Choroid plexus epithelial cell (primary cell): ENCODE measurements around the gene KIFC1.

Experiments
- DNase-seq: peaks from one replicate; pipeline ENCODE4 v3.0.0-alpha.2; 2010; ENCODE audit warnings: low read depth
- H3K4me3 ChIP-seq: 2 replicates; pipeline ENCODE4 v1.5.1; 2011; ENCODE audit warnings: low read depth, mild to moderate bottlenecking, control low read depth, low read length, moderate library complexity
- TF ChIP-seq, protein P1 (sequence below): conservative IDR thresholded peaks from 2 replicates; pipeline ENCODE4 v1.5.1; 2011; ENCODE audit warnings: low read depth, mild to moderate bottlenecking, control low read depth, inconsistent platforms, low read length, moderate library complexity

Gene KIFC1

DNA sequence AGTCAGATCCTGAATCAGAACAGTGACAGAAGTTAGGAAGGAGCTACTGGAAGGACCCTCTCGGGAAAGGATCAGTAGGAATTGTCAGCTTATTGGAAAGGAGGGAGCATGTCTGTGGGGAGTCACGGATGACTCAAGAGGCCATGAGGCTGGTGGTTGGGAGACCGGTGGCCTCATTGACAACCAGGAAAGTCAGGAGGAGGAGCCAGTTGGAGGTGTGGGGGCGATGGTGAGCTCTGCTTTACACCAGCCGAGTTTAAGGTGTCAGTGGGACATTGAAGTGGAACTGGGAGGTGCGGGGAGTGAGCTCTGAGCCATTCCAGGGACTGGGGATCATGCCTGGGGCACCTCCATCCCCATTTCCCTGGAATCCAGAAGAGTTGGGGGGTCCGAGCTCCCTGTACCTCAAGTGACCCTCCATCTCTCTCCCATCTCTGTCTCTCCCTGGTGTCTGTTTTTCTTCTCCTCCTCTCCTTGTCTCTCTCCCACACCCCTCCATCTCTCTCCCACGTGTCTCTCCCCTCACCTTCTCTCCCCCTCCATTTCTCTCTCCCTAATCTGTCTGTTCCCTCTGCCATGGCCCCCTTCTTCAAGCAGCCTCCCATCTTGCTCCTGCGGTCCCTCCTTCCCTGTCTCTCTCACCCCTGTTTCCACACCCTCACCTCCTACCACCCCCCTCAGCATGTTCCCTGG lies 48.5 kb downstream of the KIFC1 start:
- TF ChIP-seq, protein P1, sequence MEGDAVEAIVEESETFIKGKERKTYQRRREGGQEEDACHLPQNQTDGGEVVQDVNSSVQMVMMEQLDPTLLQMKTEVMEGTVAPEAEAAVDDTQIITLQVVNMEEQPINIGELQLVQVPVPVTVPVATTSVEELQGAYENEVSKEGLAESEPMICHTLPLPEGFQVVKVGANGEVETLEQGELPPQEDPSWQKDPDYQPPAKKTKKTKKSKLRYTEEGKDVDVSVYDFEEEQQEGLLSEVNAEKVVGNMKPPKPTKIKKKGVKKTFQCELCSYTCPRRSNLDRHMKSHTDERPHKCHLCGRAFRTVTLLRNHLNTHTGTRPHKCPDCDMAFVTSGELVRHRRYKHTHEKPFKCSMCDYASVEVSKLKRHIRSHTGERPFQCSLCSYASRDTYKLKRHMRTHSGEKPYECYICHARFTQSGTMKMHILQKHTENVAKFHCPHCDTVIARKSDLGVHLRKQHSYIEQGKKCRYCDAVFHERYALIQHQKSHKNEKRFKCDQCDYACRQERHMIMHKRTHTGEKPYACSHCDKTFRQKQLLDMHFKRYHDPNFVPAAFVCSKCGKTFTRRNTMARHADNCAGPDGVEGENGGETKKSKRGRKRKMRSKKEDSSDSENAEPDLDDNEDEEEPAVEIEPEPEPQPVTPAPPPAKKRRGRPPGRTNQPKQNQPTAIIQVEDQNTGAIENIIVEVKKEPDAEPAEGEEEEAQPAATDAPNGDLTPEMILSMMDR, result no peak
- no peak for DNase-seq

DNA sequence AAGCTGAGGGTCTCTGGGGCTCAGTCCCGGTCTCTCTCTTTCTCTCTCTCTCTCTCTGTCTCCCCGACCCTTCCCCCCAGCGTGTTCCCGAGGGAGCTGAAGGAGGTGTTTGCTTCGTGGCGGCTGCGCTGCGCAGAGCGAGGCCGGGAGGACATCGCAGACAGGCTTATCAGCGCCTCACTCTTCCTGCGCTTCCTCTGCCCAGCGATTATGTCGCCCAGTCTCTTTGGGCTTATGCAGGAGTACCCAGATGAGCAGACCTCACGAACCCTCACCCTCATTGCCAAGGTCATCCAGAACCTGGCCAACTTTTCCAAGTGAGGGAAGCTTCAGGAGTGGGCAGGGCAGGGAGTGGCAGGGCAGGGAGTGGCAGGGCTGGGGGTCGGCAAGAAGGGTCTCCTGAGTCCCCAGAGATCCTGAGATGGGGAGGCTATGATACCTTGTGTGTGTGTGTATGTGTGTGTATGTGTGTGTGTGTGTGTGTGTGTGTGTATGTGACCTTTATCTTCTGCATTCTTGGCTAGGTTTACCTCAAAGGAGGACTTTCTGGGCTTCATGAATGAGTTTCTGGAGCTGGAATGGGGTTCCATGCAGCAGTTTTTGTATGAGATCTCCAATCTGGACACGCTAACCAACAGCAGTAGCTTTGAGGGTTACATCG lies 49.2 kb downstream of the KIFC1 start:
- no peak for DNase-seq
- TF ChIP-seq, protein P1, result no peak
- H3K4me3 ChIP-seq, result no peak overlapping the region

More for the DNA sequence above, 48.5 kb downstream of the KIFC1 start:
- no peak overlapping the region for H3K4me3 ChIP-seq

DNA sequence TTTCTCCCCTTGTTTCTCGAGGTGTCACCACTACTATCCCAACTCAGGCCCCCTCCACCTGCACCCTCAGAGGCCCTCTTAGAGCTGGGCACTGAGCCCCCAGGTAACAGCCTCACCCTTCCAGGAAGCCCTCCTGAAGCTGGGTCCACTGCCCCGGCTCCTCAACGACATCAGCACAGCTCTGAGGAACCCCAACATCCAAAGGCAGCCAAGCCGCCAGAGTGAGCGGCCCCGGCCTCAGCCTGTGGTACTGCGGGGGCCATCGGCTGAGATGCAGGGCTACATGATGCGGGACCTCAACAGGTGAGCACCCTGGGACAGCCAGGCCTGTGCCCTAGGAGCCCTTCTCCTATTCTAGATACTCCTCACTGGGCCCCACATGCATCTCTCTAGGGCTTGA lies 49.8 kb downstream of the KIFC1 start:
- H3K4me3 ChIP-seq, result no peak overlapping the region
- TF ChIP-seq, protein P1, result no peak
- DNase-seq, result no peak

DNA sequence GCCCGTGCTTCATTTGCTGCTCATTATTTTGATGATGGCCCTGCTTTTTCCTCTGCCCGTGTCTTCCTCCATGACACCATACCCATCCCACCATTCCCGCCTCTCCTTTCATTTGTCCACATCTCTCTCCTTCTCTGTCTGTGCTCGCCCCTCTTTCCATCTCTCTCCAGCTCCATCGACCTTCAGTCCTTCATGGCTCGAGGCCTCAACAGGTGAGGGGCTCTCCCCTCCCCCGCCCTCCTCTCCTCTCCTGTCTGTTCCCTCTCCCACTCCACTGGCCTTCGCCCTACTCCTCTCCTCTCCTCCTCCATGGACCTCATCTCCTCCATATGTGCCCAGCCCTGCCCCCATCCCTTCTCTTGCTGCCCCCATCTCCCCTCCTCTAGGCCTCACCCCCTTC lies 50.7 kb downstream of the KIFC1 start:
- no peak overlapping the region for H3K4me3 ChIP-seq
- TF ChIP-seq, protein P1, result no peak
- no peak for DNase-seq

DNA sequence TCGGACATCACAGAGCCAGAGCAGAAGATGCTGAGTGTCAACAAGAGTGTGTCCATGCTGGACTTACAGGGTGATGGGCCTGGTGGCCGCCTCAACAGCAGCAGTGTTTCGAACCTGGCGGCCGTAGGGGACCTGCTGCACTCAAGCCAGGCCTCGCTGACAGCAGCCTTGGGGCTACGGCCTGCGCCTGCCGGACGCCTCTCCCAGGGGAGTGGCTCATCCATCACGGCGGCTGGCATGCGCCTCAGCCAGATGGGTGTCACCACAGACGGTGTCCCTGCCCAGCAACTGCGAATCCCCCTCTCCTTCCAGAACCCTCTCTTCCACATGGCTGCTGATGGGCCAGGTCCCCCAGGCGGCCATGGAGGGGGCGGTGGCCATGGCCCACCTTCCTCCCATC lies 51.4 kb downstream of the KIFC1 start:
- no peak overlapping the region for H3K4me3 ChIP-seq
- no peak for DNase-seq
- TF ChIP-seq, protein P1, result no peak

DNA sequence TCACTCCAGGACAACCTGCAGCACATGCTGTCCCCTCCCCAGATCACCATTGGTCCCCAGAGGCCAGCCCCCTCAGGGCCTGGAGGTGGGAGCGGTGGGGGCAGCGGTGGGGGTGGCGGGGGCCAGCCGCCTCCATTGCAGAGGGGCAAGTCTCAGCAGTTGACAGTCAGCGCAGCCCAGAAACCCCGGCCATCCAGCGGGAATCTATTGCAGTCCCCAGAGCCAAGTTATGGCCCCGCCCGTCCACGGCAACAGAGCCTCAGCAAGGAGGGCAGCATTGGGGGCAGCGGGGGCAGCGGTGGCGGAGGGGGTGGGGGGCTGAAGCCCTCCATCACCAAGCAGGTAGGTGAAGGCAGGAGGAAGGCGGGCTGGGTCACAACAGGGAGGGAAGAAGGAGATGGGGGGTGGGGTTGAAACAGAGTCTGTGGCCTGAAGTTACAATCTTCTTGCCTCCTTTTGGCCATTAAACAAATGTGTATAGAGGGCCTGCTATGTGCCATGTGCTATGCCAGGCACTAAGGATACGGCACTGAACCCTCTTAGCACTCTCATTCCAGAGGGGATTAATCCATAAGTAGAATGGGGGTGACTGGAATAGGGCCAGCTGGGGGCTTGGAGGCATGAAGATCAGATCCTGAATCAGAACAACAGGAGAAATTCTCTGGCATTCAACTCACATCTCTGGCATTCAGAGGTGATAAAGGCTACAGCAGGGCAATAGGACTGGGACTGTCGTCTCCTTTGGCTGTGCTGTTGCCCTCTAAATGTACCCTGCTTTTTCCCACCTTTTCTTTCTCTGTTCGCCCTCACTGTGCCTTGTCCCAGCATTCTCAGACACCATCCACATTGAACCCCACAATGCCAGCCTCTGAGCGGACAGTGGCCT lies 52.2 kb downstream of the KIFC1 start:
- TF ChIP-seq, protein P1, result no peak
- no peak for DNase-seq
- H3K4me3 ChIP-seq, result no peak overlapping the region
